HepG2 (cell line): Measurements from ENCODE around the gene ZFAND3. TPM values are rescaled to one million over a fixed set of nuclear protein-coding genes. Genes with fewer than 3 reads are reported as not detected.

Source experiments
- CEBPG ChIP-seq: IDR thresholded peaks from 2 replicates; pipeline ENCODE4 v1.6.1; 2016
- CHCHD3 ChIP-seq: sonication (generic); formaldehyde crosslinking; IDR thresholded peaks from 2 replicates; pipeline ENCODE4 v1.8.0; 2022; ENCODE audit warnings: mild to moderate bottlenecking, missing genetic modification reagents, moderate library complexity
- FOXA1 ChIP-seq, 2 experiments: fragments of 450-650 bp in 1 of 2; sonication (generic) in 1 of 2; formaldehyde crosslinking in 1 of 2; IDR thresholded peaks; 2 replicates each; pipeline versions ENCODE4 v1.4.0 to v1.6.1; 2016 to 2020; ENCODE audit warnings: missing genetic modification reagents in 1 of 2
- HDAC2 ChIP-seq: sonication (generic); formaldehyde crosslinking; IDR thresholded peaks from 2 replicates; pipeline ENCODE4 v1.4.0; 2020; ENCODE audit warnings: missing genetic modification reagents
- HNF4G ChIP-seq, 2 experiments: sonication (generic) in 1 of 2; formaldehyde crosslinking in 1 of 2; IDR thresholded peaks; 2 replicates each; pipeline versions ENCODE4 v1.4.0 to v1.6.1; 2011 to 2020; ENCODE audit warnings: borderline replicate concordance in 2 of 2, low read depth in 2 of 2, mild to moderate bottlenecking in 2 of 2, low read length in 1 of 2, missing genetic modification reagents in 1 of 2, moderate library complexity in 1 of 2
- HNRNPL ChIP-seq: fragments of 200-400 bp; formaldehyde crosslinking; IDR thresholded peaks from 2 replicates; pipeline ENCODE4 v1.6.1; 2017; ENCODE audit warnings: mild to moderate bottlenecking, low read depth, low read length
- KDM1A ChIP-seq: IDR thresholded peaks from 2 replicates; pipeline ENCODE4 v1.6.1; 2016; ENCODE audit warnings: missing compliant biosample characterization
- LCORL ChIP-seq, 2 experiments: fragments of 450-650 bp in 1 of 2; sonication (generic) in 1 of 2; formaldehyde crosslinking in 1 of 2; IDR thresholded peaks; 2 replicates each; pipeline versions ENCODE4 v1.5.0 to v1.6.1; 2017 to 2020; ENCODE audit warnings: antibody characterized with exemption in 1 of 2, missing genetic modification reagents in 1 of 2
- PCBP2 ChIP-seq: fragments of 200-400 bp; formaldehyde crosslinking; optimal IDR thresholded peaks from 2 replicates; pipeline ENCODE3; 2018; ENCODE audit warnings: low read length, low read depth; ENCODE audit not compliant: poor library complexity, severe bottlenecking
- PHF21A ChIP-seq: sonication (generic); formaldehyde crosslinking; IDR thresholded peaks from 2 replicates; pipeline ENCODE4 v1.5.0; 2020; ENCODE audit warnings: mild to moderate bottlenecking, missing genetic modification reagents
- PRMT3 ChIP-seq: sonication (generic); formaldehyde crosslinking; IDR thresholded peaks from 2 replicates; pipeline ENCODE4 v1.8.1; 2022; ENCODE audit warnings: low read depth, mild to moderate bottlenecking, moderate library complexity, missing genetic modification reagents, borderline replicate concordance
- SNAI1 ChIP-seq: sonication (generic); formaldehyde crosslinking; IDR thresholded peaks from 2 replicates; pipeline ENCODE4 v1.5.0; 2020; ENCODE audit warnings: mild to moderate bottlenecking, missing genetic modification reagents, borderline replicate concordance
- SOX5 ChIP-seq: IDR thresholded peaks from 2 replicates; pipeline ENCODE4 v1.6.1; 2016; ENCODE audit warnings: borderline replicate concordance
- TOPORS ChIP-seq: sonication (generic); formaldehyde crosslinking; IDR thresholded peaks from 2 replicates; pipeline ENCODE4 v1.8.0; 2023; ENCODE audit warnings: mild to moderate bottlenecking, missing genetic modification reagents
- ZKSCAN8 ChIP-seq: IDR thresholded peaks from 2 replicates; pipeline ENCODE4 v1.6.1; 2016; ENCODE audit warnings: borderline replicate concordance, missing genetic modification reagents, missing compliant biosample characterization
- ZMYM2 ChIP-seq: sonication (generic); formaldehyde crosslinking; IDR thresholded peaks from 2 replicates; pipeline ENCODE4 v1.8.0; 2022; ENCODE audit warnings: mild to moderate bottlenecking, missing genetic modification reagents
- ZMYM4 ChIP-seq: sonication (generic); formaldehyde crosslinking; IDR thresholded peaks from 2 replicates; pipeline ENCODE4 v1.8.1; 2023; ENCODE audit warnings: mild to moderate bottlenecking, missing genetic modification reagents
- ZNF225 ChIP-seq: sonication (generic); formaldehyde crosslinking; IDR thresholded peaks from 2 replicates; pipeline ENCODE4 v1.4.0; 2020; ENCODE audit warnings: mild to moderate bottlenecking, missing genetic modification reagents
- ZNF317 ChIP-seq: sonication (generic); formaldehyde crosslinking; IDR thresholded peaks from 2 replicates; pipeline ENCODE4 v1.5.0; 2020; ENCODE audit warnings: mild to moderate bottlenecking, missing genetic modification reagents
- ZNF326 ChIP-seq: sonication (generic); formaldehyde crosslinking; IDR thresholded peaks from 2 replicates; pipeline ENCODE4 v1.4.0; 2020; ENCODE audit warnings: missing genetic modification reagents, borderline replicate concordance
- ZNF331 ChIP-seq: sonication (generic); formaldehyde crosslinking; IDR thresholded peaks from 2 replicates; pipeline ENCODE4 v1.4.0; 2020; ENCODE audit warnings: missing genetic modification reagents
- ZNF792 ChIP-seq: IDR thresholded peaks from 2 replicates; pipeline ENCODE4 v1.6.1; 2016
- ZNF839 ChIP-seq: sonication (generic); formaldehyde crosslinking; IDR thresholded peaks from 2 replicates; pipeline ENCODE4 v1.4.0; 2020; ENCODE audit warnings: missing genetic modification reagents, mild to moderate bottlenecking, borderline replicate concordance
- polyA plus RNA-seq, 8 experiments: library from polyadenylated mRNA; depleted of rRNA in 3 of 8; stranded (reverse) in 7 of 8; unstranded in 1 of 8; fragments of >200 nt; fragmentation: Illumina TruSeq in 4 of 8; extraction: Trizol in 4 of 8; gene quantifications; 2 replicates each; pipeline versions ENCODE4 v1.2.1 to v1.2.3, GENCODE V29; 2011 to 2016; ENCODE audit warnings: low read depth in 4 of 8, missing spikeins in 1 of 8, mixed read lengths in 1 of 8; ENCODE audit not compliant: insufficient read depth in 1 of 8
- total RNA-seq, 5 experiments: library from RNA; depleted of rRNA; stranded (reverse); fragments of >200 nt; fragmentation: Illumina TruSeq; extraction: Trizol; gene quantifications; 2 replicates each; pipeline ENCODE4 v1.2.3, GENCODE V29; 2016; ENCODE audit warnings: low read depth in 1 of 5
- TF ChIP-seq, protein P1 (sequence below): sonication (generic); formaldehyde crosslinking; IDR thresholded peaks from 2 replicates; pipeline ENCODE4 v1.5.0; 2020; ENCODE audit warnings: missing genetic modification reagents, mild to moderate bottlenecking, borderline replicate concordance
- TF ChIP-seq, protein P2 (sequence below): sonication (generic); formaldehyde crosslinking; IDR thresholded peaks from 2 replicates; pipeline ENCODE4 v1.4.0; 2020; ENCODE audit warnings: mild to moderate bottlenecking, low read depth, missing genetic modification reagents
- TF ChIP-seq, protein P3 (sequence below): sonication (generic); formaldehyde crosslinking; conservative IDR thresholded peaks from 2 replicates; pipeline ENCODE4 v1.4.0; 2020; ENCODE audit warnings: mild to moderate bottlenecking, missing genetic modification reagents, moderate library complexity

ZFAND3 gene
- total and polyA plus RNA-seq, 2 of the 13 experiments (the other 11 are each of a cell fraction or from before 2014, with no cell fraction given), result 16.4 to 17.1 TPM

DNA sequence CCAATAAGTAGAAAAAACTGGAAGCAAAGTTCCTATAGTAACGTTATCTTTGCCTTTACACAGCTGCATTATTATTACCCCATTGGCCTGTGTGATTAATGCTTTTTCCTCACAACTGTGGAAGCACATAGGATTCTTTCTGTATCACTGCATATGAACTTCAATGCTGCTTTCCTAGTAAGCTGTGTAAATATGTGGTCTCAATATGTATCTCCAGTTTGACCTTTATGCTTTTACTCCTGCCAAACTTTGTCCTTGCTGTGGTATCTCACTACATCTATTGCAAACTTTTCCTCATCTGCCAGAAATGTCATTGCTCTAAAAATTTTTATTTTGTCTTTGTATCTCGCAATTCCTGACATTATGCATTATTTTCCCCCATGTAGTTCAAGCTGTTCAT is 168.6 kb downstream of the ZFAND3 start (continued):
- TF ChIP-seq ZMYM4 (no peak; the same call in 1 of the 2 replicates), ZMYM2 (CRISPR knock-in tag) (no peak), ZNF326 (CRISPR knock-in tag) (no peak), SNAI1 (CRISPR knock-in tag) (no peak), ZNF225 (no peak), HDAC2 (CRISPR knock-in tag) (peak; percentile 67; the same call in 1 of the 2 replicates), ZNF317 (CRISPR knock-in tag) (no peak), PRMT3 (no peak), ZNF839 (CRISPR knock-in tag) (no peak), CEBPG (0 out of 2 replicates have a peak, but pooled peaks have one; percentile 5), FOXA1 (IDR thresholded peaks at IDR 0.05) (peak; percentile 47; the same call in 1 of the 2 replicates), FOXA1 (CRISPR knock-in tag; IDR thresholded peaks at IDR 0.05) (peak; percentile 86), KDM1A (CRISPR knock-in tag) (no peak), HNF4G (IDR thresholded peaks at IDR 0.05; ENCODE audit: borderline replicate concordance, low read depth, low read length) (peak; percentile 51; the same call in 1 of the 2 replicates), HNF4G (CRISPR knock-in tag; IDR thresholded peaks at IDR 0.05; ENCODE audit: borderline replicate concordance, low read depth) (no peak), CHCHD3 (CRISPR knock-in tag) (no peak), SOX5 (CRISPR knock-in tag) (peak; percentile 45; the same call in 1 of the 2 replicates), ZKSCAN8 (CRISPR knock-in tag) (0 out of 2 replicates have a peak, but pooled peaks have one; percentile 42), ZNF331 (CRISPR knock-in tag) (peak; percentile 46; the same call in 1 of the 2 replicates), HNRNPL (no peak), PHF21A (CRISPR knock-in tag) (0 out of 2 replicates have a peak, but pooled peaks have one; percentile 30), PCBP2 (no peak), LCORL (IDR thresholded peaks at IDR 0.05) (no peak), LCORL (CRISPR knock-in tag; IDR thresholded peaks at IDR 0.05) (peak; percentile 73), TOPORS (no peak), ZNF792 (CRISPR knock-in tag) (0 out of 2 replicates have a peak, but pooled peaks have one; percentile 47)
- TF ChIP-seq, protein P1, sequence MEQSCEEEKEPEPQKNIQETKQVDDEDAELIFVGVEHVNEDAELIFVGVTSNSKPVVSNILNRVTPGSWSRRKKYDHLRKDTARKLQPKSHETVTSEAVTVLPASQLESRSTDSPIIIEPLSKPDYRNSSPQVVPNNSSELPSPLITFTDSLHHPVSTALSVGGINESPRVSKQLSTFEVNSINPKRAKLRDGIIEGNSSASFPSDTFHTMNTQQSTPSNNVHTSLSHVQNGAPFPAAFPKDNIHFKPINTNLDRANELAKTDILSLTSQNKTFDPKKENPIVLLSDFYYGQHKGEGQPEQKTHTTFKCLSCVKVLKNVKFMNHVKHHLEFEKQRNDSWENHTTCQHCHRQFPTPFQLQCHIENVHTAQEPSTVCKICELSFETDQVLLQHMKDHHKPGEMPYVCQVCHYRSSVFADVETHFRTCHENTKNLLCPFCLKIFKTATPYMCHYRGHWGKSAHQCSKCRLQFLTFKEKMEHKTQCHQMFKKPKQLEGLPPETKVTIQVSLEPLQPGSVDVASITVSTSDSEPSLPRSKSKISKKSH (CRISPR knock-in tag), result no peak
- TF ChIP-seq, protein P2, sequence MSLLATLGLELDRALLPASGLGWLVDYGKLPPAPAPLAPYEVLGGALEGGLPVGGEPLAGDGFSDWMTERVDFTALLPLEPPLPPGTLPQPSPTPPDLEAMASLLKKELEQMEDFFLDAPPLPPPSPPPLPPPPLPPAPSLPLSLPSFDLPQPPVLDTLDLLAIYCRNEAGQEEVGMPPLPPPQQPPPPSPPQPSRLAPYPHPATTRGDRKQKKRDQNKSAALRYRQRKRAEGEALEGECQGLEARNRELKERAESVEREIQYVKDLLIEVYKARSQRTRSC, result no peak
- TF ChIP-seq, protein P3, sequence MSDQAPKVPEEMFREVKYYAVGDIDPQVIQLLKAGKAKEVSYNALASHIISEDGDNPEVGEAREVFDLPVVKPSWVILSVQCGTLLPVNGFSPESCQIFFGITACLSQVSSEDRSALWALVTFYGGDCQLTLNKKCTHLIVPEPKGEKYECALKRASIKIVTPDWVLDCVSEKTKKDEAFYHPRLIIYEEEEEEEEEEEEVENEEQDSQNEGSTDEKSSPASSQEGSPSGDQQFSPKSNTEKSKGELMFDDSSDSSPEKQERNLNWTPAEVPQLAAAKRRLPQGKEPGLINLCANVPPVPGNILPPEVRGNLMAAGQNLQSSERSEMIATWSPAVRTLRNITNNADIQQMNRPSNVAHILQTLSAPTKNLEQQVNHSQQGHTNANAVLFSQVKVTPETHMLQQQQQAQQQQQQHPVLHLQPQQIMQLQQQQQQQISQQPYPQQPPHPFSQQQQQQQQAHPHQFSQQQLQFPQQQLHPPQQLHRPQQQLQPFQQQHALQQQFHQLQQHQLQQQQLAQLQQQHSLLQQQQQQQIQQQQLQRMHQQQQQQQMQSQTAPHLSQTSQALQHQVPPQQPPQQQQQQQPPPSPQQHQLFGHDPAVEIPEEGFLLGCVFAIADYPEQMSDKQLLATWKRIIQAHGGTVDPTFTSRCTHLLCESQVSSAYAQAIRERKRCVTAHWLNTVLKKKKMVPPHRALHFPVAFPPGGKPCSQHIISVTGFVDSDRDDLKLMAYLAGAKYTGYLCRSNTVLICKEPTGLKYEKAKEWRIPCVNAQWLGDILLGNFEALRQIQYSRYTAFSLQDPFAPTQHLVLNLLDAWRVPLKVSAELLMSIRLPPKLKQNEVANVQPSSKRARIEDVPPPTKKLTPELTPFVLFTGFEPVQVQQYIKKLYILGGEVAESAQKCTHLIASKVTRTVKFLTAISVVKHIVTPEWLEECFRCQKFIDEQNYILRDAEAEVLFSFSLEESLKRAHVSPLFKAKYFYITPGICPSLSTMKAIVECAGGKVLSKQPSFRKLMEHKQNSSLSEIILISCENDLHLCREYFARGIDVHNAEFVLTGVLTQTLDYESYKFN (CRISPR knock-in tag), result peak; percentile 59
